DOHH2 (cell line): ENCODE results near the gene SLC39A11.

ENCODE experiments used
- CTCF ChIP-seq: fragments of 200-600 bp; sonication (generic); IDR thresholded peaks from one replicate; pipeline ENCODE4 v1.5.1; 2014; ENCODE audit warnings: antibody characterized with exemption, mild to moderate bottlenecking, low read depth, low read length; ENCODE audit not compliant: poor library complexity, severe bottlenecking
- EZH2phosphoT487 ChIP-seq: fragments of 200-600 bp; sonication (generic); IDR thresholded peaks from 2 replicates; pipeline ENCODE4 v1.6.1; 2017; ENCODE audit warnings: borderline replicate concordance, mild to moderate bottlenecking, antibody characterized with exemption, low read length, moderate library complexity, mixed read lengths

DNA sequence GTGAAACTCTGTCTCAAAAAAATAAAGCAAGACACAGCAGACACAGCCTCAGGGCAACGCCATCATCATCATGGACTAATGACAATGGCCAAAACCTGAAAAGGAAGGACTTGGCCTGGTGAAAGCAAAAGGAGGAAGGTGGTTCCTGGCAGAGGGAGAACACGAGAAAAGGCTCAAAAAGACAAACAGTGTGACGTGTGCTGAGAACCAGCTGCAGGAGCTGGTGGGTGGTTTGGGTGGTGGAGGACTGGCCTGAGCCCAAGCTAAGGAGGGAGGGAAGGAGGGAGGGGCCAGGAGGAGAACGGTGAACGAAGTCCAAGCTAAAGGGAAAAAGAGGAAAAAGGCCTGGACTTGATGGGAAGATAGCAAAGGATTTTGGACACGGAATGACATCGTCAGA is 85.1 kb downstream of the SLC39A11 start:
- TF ChIP-seq CTCF (no peak), EZH2phosphoT487 (no peak)
